Endothelial cell (in vitro differentiated cells): ENCODE data around the gene FGD2. TPM values are rescaled to one million over a fixed set of nuclear protein-coding genes. Genes with fewer than 3 reads are reported as not detected.

Experiments
- DNase-seq: peaks from one replicate; pipeline ENCODE4 v3.0.0; 2021; ENCODE audit warnings: low spot score
- H3K27ac Mint-ChIP-seq: one replicate; pipeline ENCODE4 v1.8.0; 2021; ENCODE audit warnings: mixed read lengths, inconsistent platforms; ENCODE audit not compliant: unreplicated experiment
- H3K27me3 Mint-ChIP-seq: one replicate; pipeline ENCODE4 v1.8.0; 2021; ENCODE audit warnings: mild to moderate bottlenecking, moderate library complexity, mixed read lengths, inconsistent platforms; ENCODE audit not compliant: unreplicated experiment
- H3K36me3 Mint-ChIP-seq: one replicate; pipeline ENCODE4 v1.8.0; 2021; ENCODE audit warnings: mild to moderate bottlenecking, low read depth, mixed read lengths, inconsistent platforms; ENCODE audit not compliant: unreplicated experiment
- H3K4me1 Mint-ChIP-seq: one replicate; pipeline ENCODE4 v1.8.0; 2021; ENCODE audit warnings: mild to moderate bottlenecking, mixed read lengths, inconsistent platforms; ENCODE audit not compliant: unreplicated experiment
- H3K4me3 Mint-ChIP-seq: one replicate; pipeline ENCODE4 v1.8.0; 2021; ENCODE audit warnings: mild to moderate bottlenecking, mixed read lengths, inconsistent platforms; ENCODE audit not compliant: unreplicated experiment
- H3K9me3 Mint-ChIP-seq: one replicate; pipeline ENCODE4 v1.8.0; 2021; ENCODE audit warnings: mixed read lengths, inconsistent platforms; ENCODE audit not compliant: unreplicated experiment
- CTCF ChIP-seq: fragments of 200-600 bp; sonication (generic); IDR thresholded peaks from one replicate; pipeline ENCODE4 v1.5.0; 2021; ENCODE audit warnings: antibody characterized with exemption; ENCODE audit not compliant: unreplicated experiment
- total RNA-seq: library from RNA; stranded (reverse); fragmentation: NEBNext Ultra II Directional; extraction: Animal tissue kit (Norgen Biotek cat#: 25700); gene quantifications from one replicate; pipeline ENCODE4 v1.2.1, GENCODE V29; 2021; ENCODE audit not compliant: unreplicated experiment

Gene FGD2
- total RNA-seq, 1 donor from 2014 or later = 0.10 TPM

- no peaks in the 10 kb centered on the region for H3K9me3 Mint-ChIP-seq
- H3K27ac Mint-ChIP-seq = no peak overlapping the region
- no peaks in the 10 kb centered on the region for H3K4me1 Mint-ChIP-seq
- DNase-seq = no peak
- H3K4me3 Mint-ChIP-seq = no peak overlapping the region
- no peak for TF ChIP-seq CTCF
- H3K36me3 Mint-ChIP-seq = no peaks in the 10 kb centered on the region
- no peaks in the 10 kb centered on the region for H3K27me3 Mint-ChIP-seq
Observed at GRCh38 chr6:37004044-37004980, 1.1 kb upstream of the FGD2 start.

GRCh38 chr6:37005827-37006567 is 542 bp downstream of the FGD2 start:
- no peaks in the 10 kb centered on the region for H3K36me3 Mint-ChIP-seq
- no peak overlapping the region for H3K27ac Mint-ChIP-seq
- TF ChIP-seq CTCF = no peak
- no peaks in the 10 kb centered on the region for H3K9me3 Mint-ChIP-seq
- H3K4me1 Mint-ChIP-seq = no peaks in the 10 kb centered on the region
- no peak overlapping the region for H3K4me3 Mint-ChIP-seq
- no peaks in the 10 kb centered on the region for H3K27me3 Mint-ChIP-seq
- DNase-seq = no peak

DNA sequence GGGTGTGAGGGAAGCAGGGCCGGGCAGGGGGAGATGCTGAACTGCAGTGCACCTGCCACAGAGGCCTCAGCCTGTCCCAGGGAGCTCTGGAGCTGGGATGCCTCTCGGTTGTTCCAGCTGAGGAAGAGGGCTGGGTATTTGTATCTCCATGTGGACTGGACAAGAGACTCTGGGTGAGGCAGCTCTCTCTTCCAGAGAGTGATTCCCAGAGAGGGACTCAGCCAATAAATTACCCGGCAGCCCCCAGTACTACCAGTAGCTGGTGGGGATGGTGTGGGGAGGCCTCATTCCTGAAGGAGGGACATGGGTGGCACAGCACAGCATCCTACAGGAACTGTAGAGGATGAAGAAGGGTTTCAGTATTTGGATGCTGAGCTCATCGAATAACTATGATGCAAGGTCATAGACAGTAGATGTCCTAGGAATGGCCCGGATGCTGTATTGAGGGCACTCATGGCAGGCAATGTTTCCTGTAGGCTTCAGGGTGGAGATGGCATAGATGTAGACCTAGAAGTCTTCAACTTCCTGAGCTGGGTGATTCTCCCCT is 1.4 kb downstream of the FGD2 start:
- Mint-ChIP-seq H3K4me1 (no peaks in the 10 kb centered on the region), H3K27me3 (no peaks in the 10 kb centered on the region), H3K9me3 (no peaks in the 10 kb centered on the region), H3K27ac (no peak overlapping the region), H3K4me3 (no peak overlapping the region), H3K36me3 (no peaks in the 10 kb centered on the region)
- no peak for TF ChIP-seq CTCF
- DNase-seq = no peak

DNA sequence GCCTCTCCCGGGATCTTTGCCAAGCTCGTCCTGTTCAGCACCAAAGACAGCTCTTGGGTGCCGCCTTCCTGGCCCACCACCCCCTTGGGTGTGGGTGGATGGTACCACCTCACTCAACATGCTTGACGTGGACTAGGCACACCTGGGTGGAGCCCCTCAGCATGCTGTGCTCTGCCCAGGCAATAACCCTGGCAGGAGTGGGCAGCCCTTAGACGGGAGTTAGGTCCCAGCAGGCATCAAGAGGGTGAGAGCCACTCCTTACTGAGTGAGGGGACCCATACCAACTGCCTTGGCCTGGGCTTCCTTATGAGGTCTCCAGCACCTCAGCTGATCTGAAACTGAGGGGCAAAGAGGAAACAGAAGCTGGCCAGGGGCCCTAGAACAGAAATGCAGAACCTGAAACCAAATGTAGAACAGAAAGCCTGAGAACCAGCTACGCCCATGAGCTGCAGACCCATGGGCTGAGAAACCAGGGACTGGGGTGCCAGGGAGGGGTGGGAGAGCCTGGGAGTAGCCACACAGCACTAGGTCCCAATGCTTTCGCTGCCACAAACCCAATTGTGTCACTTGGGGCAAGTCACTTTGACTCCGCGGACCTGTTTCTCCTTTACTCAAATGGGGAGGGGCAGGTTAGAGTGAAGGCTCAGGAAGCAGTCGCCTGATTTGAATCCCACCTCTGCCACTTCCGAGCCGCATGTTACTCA is 2.0 kb downstream of the FGD2 start:
- no peaks in the 10 kb centered on the region for H3K4me1 Mint-ChIP-seq
- H3K27me3 Mint-ChIP-seq = no peaks in the 10 kb centered on the region
- TF ChIP-seq CTCF = no peak
- no peak overlapping the region for H3K4me3 Mint-ChIP-seq
- H3K36me3 Mint-ChIP-seq = no peaks in the 10 kb centered on the region
- peak overlapping the region; percentile 64 for H3K27ac Mint-ChIP-seq
- no peak for DNase-seq
- H3K9me3 Mint-ChIP-seq = no peaks in the 10 kb centered on the region
